ENCODE measurements around the gene MBTPS1. TPM values are rescaled to one million over a fixed set of nuclear protein-coding genes. Genes with fewer than 3 reads are reported as not detected.

MBTPS1 gene
- polyA plus RNA-seq, 2 of the 4 experiments (the other 2 are of a cell fraction), result 50.3 to 88.4 TPM

DNA sequence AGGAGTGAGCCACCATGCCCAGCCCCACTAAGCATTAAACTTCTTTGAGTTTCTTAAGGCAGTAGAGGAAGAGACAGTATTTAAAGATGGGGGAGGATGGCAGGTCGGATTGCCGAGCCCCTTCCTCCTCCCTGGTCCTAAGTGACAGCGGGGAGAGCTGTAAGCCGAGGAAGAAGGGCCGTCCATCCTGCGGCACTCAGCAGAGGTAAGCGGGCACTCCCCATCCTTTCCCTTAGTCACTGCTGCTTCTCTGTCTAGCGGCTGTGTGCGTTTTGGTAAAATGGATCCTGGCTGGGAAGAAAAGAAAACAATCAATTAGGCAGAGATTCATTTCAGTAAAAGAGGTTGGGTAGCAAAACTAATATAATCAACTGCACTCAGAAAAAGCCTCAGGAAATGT is 42.3 kb upstream of the MBTPS1 start:
- Histone ChIP-seq H3K4me2 (no peak overlapping the region), H3K4me3 (no peak overlapping the region), H3K4me1 (no peaks in the 10 kb centered on the region), H3K9me3 (no peaks in the 10 kb centered on the region), H3K27ac (no peak overlapping the region)
- ATAC-seq (no peak), FAIRE-seq (no peak), DNase-seq (ENCODE audit: low read depth in 1 of 2, low spot score in 1 of 2) (no peak)
- CTCF ChIA-PET, result no interaction called here
- POLR2A ChIA-PET, result no interaction called here
- no peak for TF ChIP-seq POLR2AphosphoS2 (conservative IDR thresholded peaks at IDR 0.05; ENCODE audit: low read length)
- TF ChIP-seq RAD21 (conservative IDR thresholded peaks at IDR 0.05 in 1 of 2, IDR thresholded peaks at IDR 0.05 in 1 of 2), result no peak
- no peak for TF ChIP-seq ELK1 (IDR thresholded peaks at IDR 0.05; ENCODE audit: low read depth, low read length)
- no peak for TF ChIP-seq NPAS2 (CRISPR knock-in tag; IDR thresholded peaks at IDR 0.05; ENCODE audit: borderline replicate concordance)
- no peak for TF ChIP-seq ZNF302 (CRISPR knock-in tag; IDR thresholded peaks at IDR 0.05)
- TF ChIP-seq, protein P1, sequence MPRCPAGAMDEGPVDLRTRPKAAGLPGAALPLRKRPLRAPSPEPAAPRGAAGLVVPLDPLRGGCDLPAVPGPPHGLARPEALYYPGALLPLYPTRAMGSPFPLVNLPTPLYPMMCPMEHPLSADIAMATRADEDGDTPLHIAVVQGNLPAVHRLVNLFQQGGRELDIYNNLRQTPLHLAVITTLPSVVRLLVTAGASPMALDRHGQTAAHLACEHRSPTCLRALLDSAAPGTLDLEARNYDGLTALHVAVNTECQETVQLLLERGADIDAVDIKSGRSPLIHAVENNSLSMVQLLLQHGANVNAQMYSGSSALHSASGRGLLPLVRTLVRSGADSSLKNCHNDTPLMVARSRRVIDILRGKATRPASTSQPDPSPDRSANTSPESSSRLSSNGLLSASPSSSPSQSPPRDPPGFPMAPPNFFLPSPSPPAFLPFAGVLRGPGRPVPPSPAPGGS (IDR thresholded peaks at IDR 0.05), result no peak
- no peak for TF ChIP-seq REST (IDR thresholded peaks at IDR 0.05)
- TF ChIP-seq PBX3 (IDR thresholded peaks at IDR 0.05), result no peak
- no peak for TF ChIP-seq HMGXB4 (CRISPR knock-in tag; IDR thresholded peaks at IDR 0.05; ENCODE audit: borderline replicate concordance)
- no peak for TF ChIP-seq ZFP36 (IDR thresholded peaks at IDR 0.05; ENCODE audit: borderline replicate concordance, partially characterized antibody)
- no peak for TF ChIP-seq POLR2A (IDR thresholded peaks at IDR 0.05; ENCODE audit: low read length)
- no peak for TF ChIP-seq PHF8 (IDR thresholded peaks at IDR 0.05; ENCODE audit: borderline replicate concordance, low read depth)
- 58% methylated on average over 9 of the region's 9 CpGs for WGBS (ENCODE audit: missing lambda C conversion rate)

DNA sequence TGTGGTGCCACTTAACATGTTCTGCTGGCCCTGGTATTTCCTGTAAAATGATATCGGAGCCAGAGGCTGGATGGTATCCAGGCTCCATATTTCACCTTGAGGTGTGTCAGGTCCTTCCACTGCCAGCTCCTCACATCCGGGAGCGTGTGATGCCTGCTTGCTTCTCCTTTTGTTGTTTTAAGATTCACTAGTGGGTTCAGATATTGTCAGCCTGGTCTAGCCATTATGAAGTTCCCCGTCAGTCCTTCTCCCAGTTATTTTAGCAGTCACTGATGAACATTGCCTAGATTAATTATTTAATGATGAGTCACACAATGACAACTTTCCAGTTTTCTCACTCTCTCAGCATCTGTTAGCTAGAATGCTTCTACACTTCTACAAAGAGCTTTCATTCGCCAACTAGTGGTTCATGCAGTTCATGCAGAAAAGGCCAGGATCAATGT is 39.6 kb upstream of the MBTPS1 start:
- no peak overlapping the region for H3K4me3 ChIP-seq
- H3K9me3 ChIP-seq, result no peaks in the 10 kb centered on the region
- FAIRE-seq (no peak), ATAC-seq (peak in 1 of 2 experiments; percentile 65; a peak in 2 of 6 replicates), DNase-seq (ENCODE audit: low read depth in 1 of 2, low spot score in 1 of 2) (no peak)
- ChIA-PET CTCF (interaction anchor here (0.9 to 2.7 kb wide), 6 partner anchors 9 to 72 kb away, joined by 3 to 11 read pairs (median 4); partner anchors contain the start of gene TAF1C), POLR2A (interaction anchor here (0.7 to 1.2 kb wide), 2 partner anchors 31 to 75 kb away, joined by 3 to 5 read pairs; partner anchors contain the start of gene TAF1C)
- WGBS (ENCODE audit: missing lambda C conversion rate), result 35% methylated on average over 5 of the region's 5 CpGs
- no peak overlapping the region for H3K27ac ChIP-seq
- TF ChIP-seq NFE2L2 (conservative IDR thresholded peaks at IDR 0.05; ENCODE audit: low read length), result no peak
- TF ChIP-seq ZFP36 (IDR thresholded peaks at IDR 0.05; ENCODE audit: borderline replicate concordance, partially characterized antibody), result no peak
- no peak for TF ChIP-seq REST (IDR thresholded peaks at IDR 0.05)
- TF ChIP-seq FOSL2 (IDR thresholded peaks at IDR 0.05), result no peak
- peak; percentile 61 for TF ChIP-seq FOSL2 (CRISPR knock-in tag; IDR thresholded peaks at IDR 0.05)
- TF ChIP-seq POLR2AphosphoS2 (conservative IDR thresholded peaks at IDR 0.05; ENCODE audit: low read length), result no peak
- no peak overlapping the region for H3K4me2 ChIP-seq
- H3K4me1 ChIP-seq, result no peaks in the 10 kb centered on the region
